Activated T-helper 17 cell treated with anti-CD3 and anti-CD28 coated beads, Interleukin-2, amount 50 U/mL, for 72 hours (primary cell): ENCODE results near the gene IMMP2L. TPM values are rescaled to one million over a fixed set of nuclear protein-coding genes. Genes with fewer than 3 reads are reported as not detected.
A peak's percentile ranks its signal among the peaks of the same experiment; 100 is the strongest.

Experiments used
- ATAC-seq: fragments of 150-1000 bp; cut with Tn5 transposase; replicated peaks from 2 replicates; pipeline ENCODE4 v1.10.0; 2021; ENCODE audit warnings: mild to moderate bottlenecking, moderate library complexity
- H3K27ac Mint-ChIP-seq: one replicate; pipeline ENCODE4 v1.8.0; 2022; ENCODE audit warnings: mixed read lengths
- H3K27me3 Mint-ChIP-seq: one replicate; pipeline ENCODE4 v1.8.0; 2022; ENCODE audit warnings: mixed read lengths
- H3K36me3 Mint-ChIP-seq: one replicate; pipeline ENCODE4 v1.8.0; 2022; ENCODE audit warnings: low read depth, mild to moderate bottlenecking, mixed read lengths
- H3K4me1 Mint-ChIP-seq: one replicate; pipeline ENCODE4 v1.8.0; 2022; ENCODE audit warnings: mixed read lengths
- H3K4me3 Mint-ChIP-seq: one replicate; pipeline ENCODE4 v1.8.0; 2022; ENCODE audit warnings: mild to moderate bottlenecking, mixed read lengths
- H3K9me3 Mint-ChIP-seq: one replicate; pipeline ENCODE4 v1.8.0; 2022; ENCODE audit warnings: mixed read lengths
- total RNA-seq, 2 donors: library from RNA; stranded (reverse); gene quantifications; one replicate each; pipeline ENCODE4 v1.2.3, GENCODE V29; 2022

Gene IMMP2L
- total RNA-seq, 2 donors from 2014 or later, result 9.5 to 27.6 TPM

DNA sequence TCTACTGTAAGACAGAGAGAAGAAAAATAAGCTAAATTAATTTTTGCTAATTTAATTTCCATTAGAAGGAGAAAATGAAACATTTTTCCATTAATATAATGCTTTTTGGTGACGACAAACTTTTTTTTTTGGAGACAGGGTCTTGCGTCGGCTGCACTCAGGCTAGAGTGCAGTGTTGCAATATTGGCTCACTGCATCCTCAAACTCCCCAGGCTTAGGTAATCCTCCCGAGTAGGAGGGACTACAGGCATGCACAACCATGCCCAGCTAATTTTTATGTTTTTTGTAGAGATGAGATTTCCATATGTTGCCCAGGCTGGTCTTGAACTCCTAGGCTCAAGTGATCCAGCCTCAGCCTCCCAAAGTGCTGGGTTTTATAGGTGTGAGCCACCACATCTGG is 701.1 kb downstream of the IMMP2L start:
- H3K9me3 Mint-ChIP-seq, result peaks cover 3% of the 10 kb centered on the region

DNA sequence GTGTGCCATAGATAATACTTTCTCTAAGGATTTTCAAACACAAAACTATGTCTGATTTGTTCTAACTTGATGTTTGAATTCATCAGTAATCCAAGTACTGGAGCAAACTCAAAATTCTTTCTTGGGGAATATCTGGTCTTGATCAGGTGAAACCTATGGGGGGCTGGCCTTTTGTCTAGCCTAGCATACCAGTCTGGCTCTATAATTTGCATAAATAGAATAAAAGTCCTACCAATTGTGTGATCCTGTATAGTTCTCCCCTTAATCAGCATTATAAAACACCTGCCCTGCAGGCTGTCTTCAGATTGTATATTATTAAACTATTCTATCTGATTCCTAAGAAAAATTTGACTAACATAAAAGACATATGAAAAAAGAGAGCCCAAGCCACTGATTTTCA is 705.2 kb downstream of the IMMP2L start:
- ATAC-seq, result no peak
- Mint-ChIP-seq H3K4me3 (no peak overlapping the region), H3K27ac (no peak overlapping the region), H3K4me1 (no peaks in the 10 kb centered on the region), H3K27me3 (no peaks in the 10 kb centered on the region), H3K9me3 (no peaks in the 10 kb centered on the region), H3K36me3 (no peaks in the 10 kb centered on the region)

More for the DNA sequence above, 701.1 kb downstream of the IMMP2L start:
- Mint-ChIP-seq H3K4me1 (no peaks in the 10 kb centered on the region), H3K27me3 (no peaks in the 10 kb centered on the region), H3K36me3 (no peaks in the 10 kb centered on the region), H3K4me3 (no peak overlapping the region), H3K27ac (no peak overlapping the region)
- ATAC-seq, result no peak

DNA sequence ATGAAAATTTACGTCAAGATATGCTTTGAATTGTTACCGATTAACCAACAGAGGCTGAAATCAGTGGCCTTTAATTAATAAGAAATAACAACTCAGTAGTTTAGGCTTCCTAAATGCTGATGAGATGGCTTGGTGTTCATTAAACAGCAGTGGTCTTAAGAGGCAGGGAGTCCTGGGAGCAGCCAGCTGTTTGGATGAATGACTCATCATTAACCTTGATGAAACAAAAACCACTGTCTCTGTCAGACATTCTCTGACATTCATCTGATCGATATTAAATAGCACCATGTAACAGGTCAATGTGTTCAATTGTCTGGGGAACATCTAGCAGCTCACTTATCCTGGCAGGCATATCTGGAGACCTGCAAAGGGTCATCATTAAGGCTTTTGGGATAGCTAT is 705.6 kb downstream of the IMMP2L start:
- no peak overlapping the region for H3K27ac Mint-ChIP-seq
- H3K4me3 Mint-ChIP-seq, result no peak overlapping the region
- no peaks in the 10 kb centered on the region for H3K4me1 Mint-ChIP-seq
- no peak for ATAC-seq
- H3K36me3 Mint-ChIP-seq, result no peaks in the 10 kb centered on the region
- H3K27me3 Mint-ChIP-seq, result no peaks in the 10 kb centered on the region
- no peaks in the 10 kb centered on the region for H3K9me3 Mint-ChIP-seq

DNA sequence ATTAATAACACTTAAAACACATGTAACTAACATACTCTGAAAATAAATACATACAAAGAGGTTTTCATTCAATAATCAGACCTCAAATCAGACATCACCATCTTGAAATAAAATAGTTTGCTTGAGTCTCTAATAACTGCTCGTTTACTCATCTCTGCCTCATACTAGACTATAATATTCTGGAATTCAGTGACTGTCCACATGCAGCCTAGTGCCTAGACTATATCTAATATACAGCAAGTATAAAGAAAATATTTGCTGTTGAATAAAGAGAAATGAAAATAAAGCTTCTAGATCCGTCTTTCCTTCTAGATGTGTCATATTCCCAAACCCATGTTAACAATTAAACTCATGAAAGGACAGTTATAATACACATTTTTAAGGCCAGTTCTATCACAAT is 707.6 kb downstream of the IMMP2L start:
- Mint-ChIP-seq H3K9me3 (no peaks in the 10 kb centered on the region), H3K4me3 (no peak overlapping the region)
- ATAC-seq, result no peak

DNA sequence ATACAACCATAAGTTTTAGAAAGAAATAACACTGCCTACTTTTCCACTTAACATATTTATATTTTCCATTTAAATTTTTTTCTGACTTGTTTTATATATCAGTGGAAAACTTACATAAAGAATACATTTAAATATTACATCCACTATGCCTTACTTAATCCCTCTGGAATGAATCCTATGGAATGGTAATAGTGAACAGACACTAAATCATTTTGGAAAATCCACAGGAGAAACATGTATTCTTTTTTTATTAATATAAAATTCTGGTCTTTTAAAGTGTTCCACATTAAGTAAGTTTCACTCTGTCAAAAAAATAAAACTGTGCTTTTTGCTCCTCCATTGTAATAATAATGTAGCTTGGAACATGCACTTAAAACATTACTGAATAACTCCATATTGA is 708.1 kb downstream of the IMMP2L start:
- H3K4me1 Mint-ChIP-seq, result no peaks in the 10 kb centered on the region
- no peak overlapping the region for H3K4me3 Mint-ChIP-seq
- H3K36me3 Mint-ChIP-seq, result no peaks in the 10 kb centered on the region
- no peaks in the 10 kb centered on the region for H3K27me3 Mint-ChIP-seq
- no peak overlapping the region for H3K27ac Mint-ChIP-seq
- H3K9me3 Mint-ChIP-seq, result no peaks in the 10 kb centered on the region
- ATAC-seq, result no peak

More for the DNA sequence above, 707.6 kb downstream of the IMMP2L start:
- H3K36me3 Mint-ChIP-seq, result no peaks in the 10 kb centered on the region
- H3K4me1 Mint-ChIP-seq, result no peaks in the 10 kb centered on the region
- no peak overlapping the region for H3K27ac Mint-ChIP-seq
- no peaks in the 10 kb centered on the region for H3K27me3 Mint-ChIP-seq

DNA sequence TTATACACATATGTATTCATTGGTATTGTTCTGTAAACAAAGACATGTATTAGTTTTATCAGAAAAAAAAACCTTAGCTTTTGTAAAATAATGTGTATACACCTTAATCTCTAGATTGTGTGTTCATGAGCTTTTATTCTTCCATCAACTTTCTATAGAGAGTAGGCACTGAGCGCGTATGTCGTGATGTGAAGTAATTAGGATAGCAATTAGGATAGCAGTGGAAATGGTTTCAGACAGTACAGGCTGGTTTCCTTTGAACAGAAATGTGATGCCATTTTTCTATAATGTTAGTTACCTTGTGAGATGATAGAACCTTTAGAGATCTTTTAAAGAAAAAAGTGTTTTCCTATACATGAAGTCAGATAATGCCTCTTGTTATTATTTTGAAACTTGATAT is 709.0 kb downstream of the IMMP2L start:
- Mint-ChIP-seq H3K27me3 (no peaks in the 10 kb centered on the region), H3K4me1 (no peaks in the 10 kb centered on the region), H3K27ac (no peak overlapping the region), H3K36me3 (no peaks in the 10 kb centered on the region), H3K4me3 (no peak overlapping the region), H3K9me3 (no peaks in the 10 kb centered on the region)
- ATAC-seq, result no peak

DNA sequence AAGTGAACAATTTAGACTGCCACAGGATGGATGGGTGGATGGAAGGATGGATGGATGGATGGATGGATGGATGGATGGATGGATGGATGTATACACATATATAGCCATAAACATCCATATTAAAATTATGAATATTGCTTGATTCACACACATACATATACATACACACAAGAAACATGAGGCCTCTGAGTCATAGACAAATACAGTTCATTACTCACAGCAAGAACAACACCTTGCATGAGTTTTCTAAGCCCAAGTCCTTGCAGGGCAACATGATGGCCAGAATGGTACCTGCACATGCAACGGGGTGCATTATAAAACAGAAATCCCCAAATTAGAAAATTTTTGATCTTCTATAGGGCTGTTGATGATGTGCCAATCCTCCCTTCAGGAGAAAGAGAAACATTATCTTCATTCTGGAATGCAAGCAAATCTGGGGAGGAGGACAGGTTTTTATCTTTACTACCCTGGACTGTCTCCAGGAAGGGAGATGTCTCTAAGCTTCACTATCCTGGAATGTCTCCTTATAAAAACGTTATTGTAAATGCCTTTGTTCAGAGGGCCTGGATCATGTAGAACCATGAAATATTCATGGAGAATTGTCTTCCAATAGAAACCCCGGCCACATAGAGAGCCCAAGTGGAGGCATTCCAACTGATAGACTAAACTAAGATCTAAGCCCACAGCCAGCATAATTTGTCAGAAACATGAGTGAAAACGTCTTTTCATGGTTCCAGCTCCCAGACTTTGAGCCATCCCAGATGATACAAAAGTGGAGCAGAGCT is 709.9 kb downstream of the IMMP2L start:
- peak; percentile 52 for ATAC-seq
- no peaks in the 10 kb centered on the region for H3K36me3 Mint-ChIP-seq
- no peak overlapping the region for H3K4me3 Mint-ChIP-seq
- H3K27ac Mint-ChIP-seq, result no peak overlapping the region
- H3K27me3 Mint-ChIP-seq, result no peaks in the 10 kb centered on the region
- no peaks in the 10 kb centered on the region for H3K4me1 Mint-ChIP-seq
- H3K9me3 Mint-ChIP-seq, result no peaks in the 10 kb centered on the region

DNA sequence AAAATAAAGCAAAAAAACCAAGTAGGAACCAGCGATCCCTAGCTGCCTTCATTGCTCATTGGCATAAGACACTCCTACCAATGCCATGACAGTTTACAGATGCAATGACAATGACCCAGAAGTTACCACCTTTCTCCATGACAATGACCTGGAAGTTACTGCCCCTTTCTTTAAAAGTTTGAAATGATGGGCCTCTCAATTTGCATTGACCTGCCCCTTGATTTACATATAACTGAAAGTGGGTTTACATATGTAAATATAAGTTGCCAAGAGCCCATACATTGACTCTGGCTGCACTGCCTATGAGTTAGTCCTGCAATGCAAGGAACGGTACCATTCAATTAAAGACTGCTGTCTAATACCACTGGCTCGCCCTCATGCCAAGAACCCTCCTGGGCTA is 712.1 kb downstream of the IMMP2L start:
- no peak for ATAC-seq
- H3K4me3 Mint-ChIP-seq, result no peak overlapping the region
- H3K4me1 Mint-ChIP-seq, result no peaks in the 10 kb centered on the region

DNA sequence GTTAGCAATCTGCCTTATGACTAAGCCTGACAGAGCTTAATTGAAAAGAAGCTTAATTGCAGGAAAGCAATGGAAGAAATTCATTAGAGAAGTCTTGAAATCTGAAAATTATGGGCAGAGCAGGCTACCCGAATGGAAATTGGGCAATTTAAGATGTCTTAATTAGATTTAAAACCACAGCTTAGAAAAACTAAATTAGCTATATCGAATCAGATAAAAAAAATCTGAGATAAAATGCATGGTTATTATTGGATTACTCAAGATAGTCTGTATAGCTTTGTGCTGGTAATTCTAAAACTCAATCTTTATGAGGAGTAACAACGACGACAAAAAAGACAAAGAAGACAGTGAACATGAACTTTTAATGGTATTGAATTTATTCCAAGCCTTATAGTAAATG is 719.5 kb downstream of the IMMP2L start:
- Mint-ChIP-seq H3K4me3 (no peak overlapping the region), H3K9me3 (no peaks in the 10 kb centered on the region), H3K4me1 (no peaks in the 10 kb centered on the region), H3K27ac (no peak overlapping the region), H3K36me3 (no peaks in the 10 kb centered on the region), H3K27me3 (no peaks in the 10 kb centered on the region)
- no peak for ATAC-seq

More for the DNA sequence above, 712.1 kb downstream of the IMMP2L start:
- no peaks in the 10 kb centered on the region for H3K36me3 Mint-ChIP-seq
- H3K27me3 Mint-ChIP-seq, result no peaks in the 10 kb centered on the region
- no peaks in the 10 kb centered on the region for H3K9me3 Mint-ChIP-seq
- no peak overlapping the region for H3K27ac Mint-ChIP-seq

DNA sequence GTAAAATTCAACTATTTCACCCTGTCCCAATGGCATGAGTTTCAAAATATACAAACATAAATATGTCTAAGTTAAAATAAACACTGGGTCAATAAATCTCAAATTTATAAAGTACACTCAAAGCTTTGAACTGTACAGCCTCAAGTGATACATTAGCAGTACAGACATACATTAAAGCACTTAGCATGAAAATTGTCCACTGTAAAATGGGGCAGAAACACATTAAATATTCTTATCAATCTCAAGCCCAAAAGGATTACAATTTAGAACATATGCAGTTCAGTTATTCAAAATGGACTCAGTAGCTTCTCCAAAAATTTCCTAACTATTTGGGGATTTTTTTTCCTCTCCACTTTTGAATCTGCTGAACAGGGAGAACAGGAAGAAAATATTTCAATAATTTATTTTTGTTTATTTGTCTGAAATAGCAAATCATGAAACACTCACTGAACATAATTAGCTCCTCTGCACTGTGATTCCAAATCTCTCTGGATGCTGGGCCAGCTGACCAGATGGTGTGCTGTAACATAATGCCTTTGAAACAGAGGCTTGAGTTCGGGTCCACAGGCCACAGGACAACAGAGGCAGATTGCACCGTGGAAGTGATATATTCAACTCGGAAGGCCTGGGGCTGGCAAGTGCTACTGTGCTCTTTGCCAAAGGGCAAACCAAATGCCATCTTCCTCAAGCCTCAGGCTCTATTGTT is 720.3 kb downstream of the IMMP2L start:
- H3K9me3 Mint-ChIP-seq, result no peaks in the 10 kb centered on the region
- no peak overlapping the region for H3K27ac Mint-ChIP-seq
- H3K4me1 Mint-ChIP-seq, result no peaks in the 10 kb centered on the region
- H3K27me3 Mint-ChIP-seq, result no peaks in the 10 kb centered on the region
- H3K4me3 Mint-ChIP-seq, result no peak overlapping the region
- no peak for ATAC-seq
- no peaks in the 10 kb centered on the region for H3K36me3 Mint-ChIP-seq

DNA sequence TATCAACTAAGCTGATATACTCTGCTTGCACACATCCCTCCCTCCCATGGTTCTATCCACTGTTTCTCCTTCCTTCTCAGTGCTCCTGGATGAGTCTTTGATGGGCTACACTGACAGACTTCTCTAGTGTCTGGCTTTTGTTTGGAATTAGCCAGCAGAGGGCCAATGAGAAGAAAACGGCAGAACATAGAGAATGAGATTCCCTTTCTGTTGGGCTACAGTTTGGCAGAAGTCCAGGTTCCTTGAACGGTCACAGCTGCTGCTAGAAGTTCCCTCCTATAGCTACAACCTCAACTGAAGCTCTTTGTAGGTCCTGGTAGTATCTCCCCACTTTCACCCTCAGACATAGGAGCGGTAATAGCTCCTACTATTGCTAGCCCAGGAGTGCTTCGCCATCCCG is 722.4 kb downstream of the IMMP2L start:
- Mint-ChIP-seq H3K27ac (no peak overlapping the region), H3K36me3 (no peaks in the 10 kb centered on the region), H3K9me3 (no peaks in the 10 kb centered on the region), H3K4me1 (no peaks in the 10 kb centered on the region), H3K4me3 (no peak overlapping the region), H3K27me3 (no peaks in the 10 kb centered on the region)
- no peak for ATAC-seq

DNA sequence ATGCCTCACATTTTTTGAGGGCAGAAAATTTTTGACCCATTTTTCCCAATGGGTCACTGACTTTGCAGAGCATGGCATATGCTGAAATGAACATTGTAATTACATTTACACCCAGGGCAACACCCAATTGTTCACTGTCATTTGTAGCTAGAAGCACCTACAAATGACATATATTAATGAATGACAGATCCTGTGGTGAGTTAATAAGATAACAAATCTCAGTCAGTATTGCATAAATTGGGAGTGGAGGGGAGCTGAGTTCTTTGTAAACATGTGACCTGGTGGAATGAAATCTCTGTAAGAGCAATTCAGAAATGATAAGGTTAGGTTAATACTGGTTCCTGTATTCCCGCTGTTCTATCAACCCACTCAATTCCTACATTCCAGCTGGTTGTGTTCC is 726.4 kb downstream of the IMMP2L start:
- no peak for ATAC-seq
- Mint-ChIP-seq H3K36me3 (no peaks in the 10 kb centered on the region), H3K27ac (no peak overlapping the region), H3K9me3 (no peaks in the 10 kb centered on the region), H3K27me3 (no peaks in the 10 kb centered on the region), H3K4me1 (no peaks in the 10 kb centered on the region), H3K4me3 (no peak overlapping the region)

DNA sequence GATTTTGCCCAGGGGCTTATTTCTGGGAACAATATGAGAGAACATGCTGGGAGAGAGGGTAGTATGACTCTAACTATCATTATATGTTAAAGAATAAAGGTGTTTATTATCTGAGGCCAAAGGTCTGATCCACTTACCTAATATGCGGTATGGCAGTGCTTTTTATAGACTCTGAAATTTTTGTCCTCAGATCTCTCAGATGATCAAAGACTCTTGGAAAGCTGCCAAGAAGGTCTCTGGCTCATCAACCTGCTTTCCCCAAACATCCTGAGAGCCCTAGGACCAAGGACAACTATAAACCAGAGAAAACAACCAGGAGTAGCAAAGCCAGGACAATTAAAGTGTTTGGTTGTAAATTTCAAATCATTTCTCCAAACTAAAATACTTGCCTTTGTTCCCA is 727.1 kb downstream of the IMMP2L start:
- Mint-ChIP-seq H3K9me3 (no peaks in the 10 kb centered on the region), H3K4me3 (no peak overlapping the region), H3K4me1 (no peaks in the 10 kb centered on the region), H3K36me3 (no peaks in the 10 kb centered on the region), H3K27me3 (no peaks in the 10 kb centered on the region), H3K27ac (no peak overlapping the region)
- no peak for ATAC-seq

DNA sequence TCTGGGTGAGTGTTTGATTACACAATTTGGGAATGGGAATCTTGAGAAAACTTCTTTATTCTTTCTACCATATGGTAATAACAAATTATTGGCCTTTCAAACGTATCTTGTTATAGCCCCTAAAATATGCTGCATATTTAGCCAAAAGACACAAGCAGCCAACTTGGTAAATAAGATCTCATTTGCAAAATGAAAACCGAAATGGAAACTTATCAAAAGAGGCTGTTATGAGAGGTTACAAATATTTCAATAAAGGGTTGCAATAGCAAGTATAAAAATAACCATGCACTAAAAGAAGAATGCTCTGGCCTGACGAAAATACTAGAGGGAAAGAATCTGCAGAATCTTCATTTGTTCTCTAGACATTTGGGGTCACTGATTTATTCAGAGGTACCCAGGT is 730.9 kb downstream of the IMMP2L start:
- ATAC-seq, result no peak
- no peaks in the 10 kb centered on the region for H3K27me3 Mint-ChIP-seq
- H3K4me1 Mint-ChIP-seq, result no peaks in the 10 kb centered on the region
- H3K36me3 Mint-ChIP-seq, result no peaks in the 10 kb centered on the region
- H3K9me3 Mint-ChIP-seq, result no peaks in the 10 kb centered on the region
- H3K27ac Mint-ChIP-seq, result no peak overlapping the region
- H3K4me3 Mint-ChIP-seq, result no peak overlapping the region

DNA sequence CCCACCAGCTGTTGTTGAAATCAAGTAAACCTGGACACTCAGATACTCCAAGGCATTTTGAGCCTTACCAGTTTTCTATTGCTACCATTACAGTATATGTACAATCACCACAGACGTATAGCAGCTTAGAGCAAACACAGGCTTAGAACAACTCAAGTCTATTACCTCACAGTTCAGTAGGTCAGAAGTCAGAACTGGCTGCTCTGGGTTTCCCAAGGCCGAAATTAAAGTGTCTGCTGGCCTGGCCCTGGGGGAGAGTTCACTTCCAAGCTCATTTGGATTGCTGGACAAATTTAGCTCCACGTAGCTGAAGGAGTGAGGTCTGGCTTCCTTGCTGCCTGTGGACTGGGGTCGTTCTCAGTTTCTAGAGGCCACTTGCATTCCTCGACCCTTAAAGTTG is 731.5 kb downstream of the IMMP2L start:
- Mint-ChIP-seq H3K4me3 (no peak overlapping the region), H3K9me3 (no peaks in the 10 kb centered on the region), H3K4me1 (no peaks in the 10 kb centered on the region), H3K27ac (no peak overlapping the region), H3K36me3 (no peaks in the 10 kb centered on the region), H3K27me3 (no peaks in the 10 kb centered on the region)
- ATAC-seq, result no peak
